Measurements from ENCODE around the gene ARRDC3.
"Not testable (repeated sequence)": the region's sequence is repeated elsewhere in the genome, so short reads cannot be mapped to it uniquely, and the experiment has no call there.

Gene ARRDC3

GRCh38 chr5:91383027-91383955 is at the start of gene ARRDC3:
TSS of gene ARRDC3 (minus strand) at chr5:91383317. CDS start at chr5:91383092, 225 bp downstream.
- peak; percentile 93 for DNase-seq (ENCODE audit: low spot score)

GRCh38 chr5:91430949-91431348 is 47.8 kb upstream of the ARRDC3 start:
- DNase-seq (ENCODE audit: low spot score) = no peak

GRCh38 chr5:91424638-91425436 is 41.7 kb upstream of the ARRDC3 start:
- DNase-seq (ENCODE audit: low spot score) = no peak

GRCh38 chr5:91423871-91424270 is 40.8 kb upstream of the ARRDC3 start:
- no peak for DNase-seq (ENCODE audit: low spot score)

- DNase-seq (ENCODE audit: low spot score) = no peak
These were observed 37.8 kb upstream of the ARRDC3 start for GRCh38 chr5:91420879-91421278.

- peak; percentile 18 for DNase-seq (ENCODE audit: low spot score)
These were observed 36.7 kb upstream of the ARRDC3 start for GRCh38 chr5:91419571-91420537.

- DNase-seq (ENCODE audit: low spot score) = no peak
These were observed 36.0 kb upstream of the ARRDC3 start for GRCh38 chr5:91419136-91419535.

- no peak for DNase-seq (ENCODE audit: low spot score)
These were observed 35.0 kb upstream of the ARRDC3 start for GRCh38 chr5:91418158-91418557.

- no peak for DNase-seq (ENCODE audit: low spot score)
These were observed 34.1 kb upstream of the ARRDC3 start for GRCh38 chr5:91417219-91417618.

GRCh38 chr5:91416491-91416890 is 33.4 kb upstream of the ARRDC3 start:
- no peak for DNase-seq (ENCODE audit: low spot score)

- no peak for DNase-seq (ENCODE audit: low spot score)
These were observed 26.2 kb upstream of the ARRDC3 start for GRCh38 chr5:91409304-91409703.

GRCh38 chr5:91408710-91409109 is 25.6 kb upstream of the ARRDC3 start:
- DNase-seq (ENCODE audit: low spot score) = no peak

- DNase-seq (ENCODE audit: low spot score) = no peak
These were observed 24.1 kb upstream of the ARRDC3 start for GRCh38 chr5:91407204-91407603.

- DNase-seq (ENCODE audit: low spot score) = peak; percentile 34
These were observed 20.3 kb upstream of the ARRDC3 start for GRCh38 chr5:91403438-91403837.

GRCh38 chr5:91401175-91401574 is 18.1 kb upstream of the ARRDC3 start:
- no peak for DNase-seq (ENCODE audit: low spot score)

- DNase-seq (ENCODE audit: low spot score) = no peak
These were observed 14.7 kb upstream of the ARRDC3 start for GRCh38 chr5:91397791-91398190.

GRCh38 chr5:91390268-91390667 is 7.2 kb upstream of the ARRDC3 start:
- no peak for DNase-seq (ENCODE audit: low spot score)

GRCh38 chr5:91389555-91389954 is 6.4 kb upstream of the ARRDC3 start:
- DNase-seq (ENCODE audit: low spot score) = not testable (repeated sequence)

- DNase-seq (ENCODE audit: low spot score) = no peak
These were observed 5.2 kb upstream of the ARRDC3 start for GRCh38 chr5:91388362-91388761.

- DNase-seq (ENCODE audit: low spot score) = no peak
These were observed 3.0 kb upstream of the ARRDC3 start for GRCh38 chr5:91386120-91386519.

- DNase-seq (ENCODE audit: low spot score) = not testable (repeated sequence)
These were observed 2.5 kb upstream of the ARRDC3 start for GRCh38 chr5:91385596-91385995.

Measured in AG08396 (cell line).